HUES6 (cell line): ENCODE results near the gene FDX2.
A peak's percentile ranks its signal among the peaks of the same experiment; 100 is the strongest.
"Not testable (repeated sequence)": the region's sequence is repeated elsewhere in the genome, so short reads cannot be mapped to it uniquely, and the experiment has no call there.

Experiments
- H3K27ac ChIP-seq: 2 replicates; pipeline ENCODE4 v1.7.0; 2013; ENCODE audit warnings: low read depth, mild to moderate bottlenecking, low read length, inconsistent platforms
- H3K27me3 ChIP-seq: 2 replicates; pipeline ENCODE4 v1.6.1; 2013; ENCODE audit warnings: low read length; ENCODE audit not compliant: control insufficient read depth, insufficient read depth
- H3K36me3 ChIP-seq: 2 replicates; pipeline ENCODE4 v1.6.1; 2013; ENCODE audit warnings: low read length; ENCODE audit not compliant: control insufficient read depth, insufficient read depth
- H3K4me1 ChIP-seq: 2 replicates; pipeline ENCODE4 v1.6.1; 2013; ENCODE audit warnings: low read length; ENCODE audit not compliant: control insufficient read depth, insufficient read depth
- H3K4me3 ChIP-seq: 2 replicates; pipeline ENCODE4 v1.5.1; 2013; ENCODE audit warnings: low read depth, low read length
- H3K9ac ChIP-seq: one replicate; pipeline ENCODE4 v1.6.1; 2013; ENCODE audit warnings: mild to moderate bottlenecking, low read length
- H3K9me3 ChIP-seq: 2 replicates; pipeline ENCODE4 v1.6.1; 2013; ENCODE audit warnings: low read depth, low read length; ENCODE audit not compliant: control insufficient read depth, insufficient read depth

FDX2 gene

DNA sequence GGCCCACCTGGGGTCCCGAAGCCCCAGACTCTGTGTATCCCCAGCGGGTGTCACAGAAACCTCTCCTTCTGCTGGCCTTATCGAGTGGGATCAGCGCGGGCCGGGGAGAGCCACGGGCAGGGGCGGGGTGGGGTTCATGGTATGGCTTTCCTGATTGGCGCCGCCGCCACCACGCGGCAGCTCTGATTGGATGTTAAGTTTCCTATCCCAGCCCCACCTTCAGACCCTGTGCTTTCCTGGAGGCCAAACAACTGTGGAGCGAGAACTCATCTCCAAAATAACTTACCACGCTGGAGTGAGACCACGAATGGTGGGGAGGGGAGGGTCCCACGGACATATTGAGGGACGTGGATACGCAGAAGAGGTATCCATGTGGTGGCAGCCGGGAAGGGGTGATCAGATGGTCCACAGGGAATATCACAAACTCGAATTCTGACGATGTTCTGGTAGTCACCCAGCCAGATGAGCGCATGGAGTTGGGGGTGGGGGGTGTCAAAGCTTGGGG is 27.1 kb downstream of the FDX2 start:
- Histone ChIP-seq H3K4me1 (peaks cover 32% of the 10 kb centered on the region), H3K4me3 (peak overlapping the region; percentile 69), H3K9ac (no peak overlapping the region), H3K27ac (no peak overlapping the region), H3K9me3 (no peaks in the 10 kb centered on the region), H3K27me3 (peaks cover 71% of the 10 kb centered on the region), H3K36me3 (no peaks in the 10 kb centered on the region)

DNA sequence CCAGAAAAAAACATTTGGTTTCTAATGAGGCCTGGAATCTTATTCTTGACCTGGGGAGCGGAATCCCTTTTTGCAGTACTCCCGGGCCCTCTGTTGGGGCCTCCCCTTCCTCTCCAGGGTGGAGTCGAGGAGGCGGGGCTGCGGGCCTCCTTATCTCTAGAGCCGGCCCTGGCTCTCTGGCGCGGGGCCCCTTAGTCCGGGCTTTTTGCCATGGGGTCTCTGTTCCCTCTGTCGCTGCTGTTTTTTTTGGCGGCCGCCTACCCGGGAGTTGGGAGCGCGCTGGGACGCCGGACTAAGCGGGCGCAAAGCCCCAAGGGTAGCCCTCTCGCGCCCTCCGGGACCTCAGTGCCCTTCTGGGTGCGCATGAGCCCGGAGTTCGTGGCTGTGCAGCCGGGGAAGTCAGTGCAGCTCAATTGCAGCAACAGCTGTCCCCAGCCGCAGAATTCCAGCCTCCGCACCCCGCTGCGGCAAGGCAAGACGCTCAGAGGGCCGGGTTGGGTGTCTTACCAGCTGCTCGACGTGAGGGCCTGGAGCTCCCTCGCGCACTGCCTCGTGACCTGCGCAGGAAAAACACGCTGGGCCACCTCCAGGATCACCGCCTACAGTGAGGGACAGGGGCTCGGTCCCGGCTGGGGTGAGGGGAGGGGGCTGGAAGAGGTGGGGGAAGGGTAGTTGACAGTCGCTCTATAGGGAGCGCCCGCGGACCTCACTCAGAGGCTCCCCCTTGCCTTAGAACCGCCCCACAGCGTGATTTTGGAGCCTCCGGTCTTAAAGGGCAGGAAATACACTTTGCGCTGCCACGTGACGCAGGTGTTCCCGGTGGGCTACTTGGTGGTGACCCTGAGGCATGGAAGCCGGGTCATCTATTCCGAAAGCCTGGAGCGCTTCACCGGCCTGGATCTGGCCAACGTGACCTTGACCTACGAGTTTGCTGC is 28.7 kb downstream of the FDX2 start, which contains the start of gene ICAM4:
TSS of gene ICAM4 (plus strand) at position 153 of the 935 bp plus-strand sequence. CDS start at position 211, 58 bp downstream.
- H3K4me1 ChIP-seq, result peaks cover 19% of the 10 kb centered on the region
- peak within 1 kb of the TSS; percentile 63 for H3K4me3 ChIP-seq
- H3K9me3 ChIP-seq, result no peaks in the 10 kb centered on the region
- H3K27me3 ChIP-seq, result peaks cover 55% of the 10 kb centered on the region
- H3K9ac ChIP-seq, result no peak within 1 kb of the TSS
- no peaks in the 10 kb centered on the region for H3K36me3 ChIP-seq
- H3K27ac ChIP-seq, result no peak within 1 kb of the TSS

GRCh38 chr19:10285393-10285792 is 30.4 kb downstream of the FDX2 start:
- Histone ChIP-seq H3K4me1 (peaks cover 12% of the 10 kb centered on the region; the same call in 1 of the 2 replicates), H3K27me3 (peaks cover 38% of the 10 kb centered on the region), H3K27ac (no peak overlapping the region), H3K9me3 (no peaks in the 10 kb centered on the region), H3K36me3 (no peaks in the 10 kb centered on the region), H3K9ac (no peak overlapping the region), H3K4me3 (no peak overlapping the region)

GRCh38 chr19:10284960-10285278 is 30.9 kb downstream of the FDX2 start:
- Histone ChIP-seq H3K4me1 (peaks cover 12% of the 10 kb centered on the region; the same call in 1 of the 2 replicates), H3K36me3 (no peaks in the 10 kb centered on the region), H3K9ac (no peak overlapping the region), H3K27me3 (peaks cover 33% of the 10 kb centered on the region), H3K4me3 (no peak overlapping the region), H3K9me3 (no peaks in the 10 kb centered on the region), H3K27ac (no peak overlapping the region)

GRCh38 chr19:10284065-10284959 is 31.5 kb downstream of the FDX2 start:
- Histone ChIP-seq H3K36me3 (no peaks in the 10 kb centered on the region), H3K27me3 (peaks cover 27% of the 10 kb centered on the region), H3K27ac (no peak overlapping the region), H3K4me1 (peaks cover 12% of the 10 kb centered on the region; the same call in 1 of the 2 replicates), H3K4me3 (no peak overlapping the region), H3K9me3 (no peaks in the 10 kb centered on the region), H3K9ac (no peak overlapping the region)

- no peaks in the 10 kb centered on the region for H3K36me3 ChIP-seq
- H3K4me1 ChIP-seq, result peaks cover 8% of the 10 kb centered on the region; the same call in 1 of the 2 replicates
- no peak overlapping the region for H3K4me3 ChIP-seq
- no peak overlapping the region for H3K9ac ChIP-seq
- peaks cover 19% of the 10 kb centered on the region for H3K27me3 ChIP-seq
- H3K27ac ChIP-seq, result no peak overlapping the region
- H3K9me3 ChIP-seq, result no peaks in the 10 kb centered on the region
These were observed 32.3 kb downstream of the FDX2 start for GRCh38 chr19:10283301-10284064.

DNA sequence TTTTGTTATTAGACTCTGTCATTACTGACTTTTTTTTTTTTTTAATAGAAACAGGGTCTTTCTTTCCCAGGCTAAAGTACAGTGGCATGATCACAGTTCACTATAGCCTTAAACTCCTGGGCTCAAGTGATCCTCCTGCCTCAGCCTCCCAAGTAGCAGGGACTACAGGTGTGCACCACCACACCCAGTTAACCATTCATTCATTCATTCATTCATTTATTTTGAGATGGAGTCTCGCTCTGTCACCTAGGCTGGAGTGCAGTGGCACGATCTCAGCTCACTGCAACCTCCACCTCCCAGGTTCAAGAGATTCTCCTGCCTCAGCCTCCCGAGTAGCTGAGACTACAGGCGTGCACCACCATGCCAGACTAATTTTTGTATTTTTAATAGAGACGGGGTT is 33.8 kb downstream of the FDX2 start:
- not testable (repeated sequence) for H3K36me3 ChIP-seq

DNA sequence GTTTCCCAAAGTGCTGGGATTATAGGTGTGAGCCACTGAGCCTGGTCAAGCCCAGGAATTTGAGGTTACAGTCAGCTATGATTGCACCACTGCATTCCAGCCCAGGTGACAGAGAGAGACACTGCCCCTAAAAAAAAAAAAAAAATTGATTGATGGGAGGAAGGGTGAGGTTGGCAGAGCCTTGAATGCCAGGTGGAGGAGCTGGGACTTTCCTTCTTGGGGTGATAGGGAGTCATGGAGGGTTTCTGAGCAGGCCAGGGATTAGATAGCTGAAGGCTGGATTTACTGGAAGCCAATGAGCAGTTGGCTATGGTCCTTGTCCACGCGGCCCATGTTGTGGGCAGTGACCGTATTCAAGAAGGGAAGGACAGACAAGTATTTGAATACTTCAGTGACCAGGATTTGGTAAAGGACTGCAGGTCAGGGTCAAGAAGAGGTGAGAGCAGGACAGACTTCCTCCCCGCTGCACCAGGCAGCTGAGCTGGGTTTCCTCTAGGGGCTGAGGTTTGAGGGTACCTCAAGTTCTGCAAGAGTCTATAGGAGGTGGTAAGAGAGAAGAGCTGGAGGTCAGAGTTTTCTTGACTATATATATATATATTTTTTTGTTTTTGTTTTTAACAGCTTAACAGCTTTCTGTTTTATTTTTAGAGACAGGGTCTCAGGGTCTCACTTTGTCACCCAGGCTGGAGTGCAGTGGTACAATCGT is 35.9 kb downstream of the FDX2 start:
- H3K27me3 ChIP-seq, result no peaks in the 10 kb centered on the region
- H3K4me1 ChIP-seq, result no peaks in the 10 kb centered on the region
- H3K36me3 ChIP-seq, result no peaks in the 10 kb centered on the region
- H3K9ac ChIP-seq, result no peak overlapping the region
- H3K4me3 ChIP-seq, result no peak overlapping the region
- no peaks in the 10 kb centered on the region for H3K9me3 ChIP-seq
- no peak overlapping the region for H3K27ac ChIP-seq

More for the DNA sequence above, 33.8 kb downstream of the FDX2 start:
- H3K4me1 ChIP-seq, H3K27ac ChIP-seq, H3K9me3 ChIP-seq, H3K27me3 ChIP-seq, H3K4me3 ChIP-seq, H3K9ac ChIP-seq: not testable (repeated sequence)

- H3K9ac ChIP-seq, result no peak overlapping the region
- no peaks in the 10 kb centered on the region for H3K27me3 ChIP-seq
- no peak overlapping the region for H3K27ac ChIP-seq
- no peak overlapping the region for H3K4me3 ChIP-seq
- no peaks in the 10 kb centered on the region for H3K36me3 ChIP-seq
- no peaks in the 10 kb centered on the region for H3K9me3 ChIP-seq
- no peaks in the 10 kb centered on the region for H3K4me1 ChIP-seq
These were observed 36.9 kb downstream of the FDX2 start for GRCh38 chr19:10278935-10279334.
